HL-60 (cell line): ENCODE data around the gene ADIRF.

Experiments
- DNase-seq, 2 experiments: peaks; one replicate each; pipeline ENCODE4 v3.0.0-alpha.2; 2010 to 2020; ENCODE audit warnings: low read depth in 1 of 2, low spot score in 1 of 2
- H3K27ac ChIP-seq: fragments of 250-450 bp; sonication (Bioruptor Pico); replicated peaks from 2 replicates; pipeline ENCODE4 v1.5.1; 2020; ENCODE audit warnings: mild to moderate bottlenecking, moderate library complexity
- H3K27me3 ChIP-seq: fragments of 250-450 bp; sonication (Bioruptor Pico); 2 replicates; pipeline ENCODE4 v1.5.1; 2021; ENCODE audit warnings: mild to moderate bottlenecking, moderate library complexity; ENCODE audit not compliant: insufficient read depth, poor library complexity, severe bottlenecking
- H3K4me3 ChIP-seq: replicated peaks from 2 replicates; pipeline ENCODE4 v1.5.1; 2011; ENCODE audit warnings: mild to moderate bottlenecking, control low read depth, low read length; ENCODE audit not compliant: insufficient read depth
- GABPA ChIP-seq: IDR thresholded peaks from 2 replicates; pipeline ENCODE4 v1.6.1; 2012; ENCODE audit warnings: low read depth
- POLR2AphosphoS5 ChIP-seq: IDR thresholded peaks from 2 replicates; pipeline ENCODE4 v1.6.1; 2012; ENCODE audit warnings: low read depth
- SPI1 ChIP-seq: IDR thresholded peaks from 2 replicates; pipeline ENCODE4 v1.6.1; 2012; ENCODE audit warnings: low read depth, mild to moderate bottlenecking, borderline replicate concordance
- TF ChIP-seq, protein P1 (sequence below): IDR thresholded peaks from one replicate; pipeline ENCODE4 v1.5.1; 2011; ENCODE audit warnings: low read length, control low read depth, inconsistent platforms; ENCODE audit not compliant: insufficient read depth
- TF ChIP-seq, protein P2 (sequence below): IDR thresholded peaks from 2 replicates; pipeline ENCODE4 v1.6.1; 2012; ENCODE audit warnings: low read depth; ENCODE audit not compliant: insufficient replicate concordance

The ADIRF gene

DNA sequence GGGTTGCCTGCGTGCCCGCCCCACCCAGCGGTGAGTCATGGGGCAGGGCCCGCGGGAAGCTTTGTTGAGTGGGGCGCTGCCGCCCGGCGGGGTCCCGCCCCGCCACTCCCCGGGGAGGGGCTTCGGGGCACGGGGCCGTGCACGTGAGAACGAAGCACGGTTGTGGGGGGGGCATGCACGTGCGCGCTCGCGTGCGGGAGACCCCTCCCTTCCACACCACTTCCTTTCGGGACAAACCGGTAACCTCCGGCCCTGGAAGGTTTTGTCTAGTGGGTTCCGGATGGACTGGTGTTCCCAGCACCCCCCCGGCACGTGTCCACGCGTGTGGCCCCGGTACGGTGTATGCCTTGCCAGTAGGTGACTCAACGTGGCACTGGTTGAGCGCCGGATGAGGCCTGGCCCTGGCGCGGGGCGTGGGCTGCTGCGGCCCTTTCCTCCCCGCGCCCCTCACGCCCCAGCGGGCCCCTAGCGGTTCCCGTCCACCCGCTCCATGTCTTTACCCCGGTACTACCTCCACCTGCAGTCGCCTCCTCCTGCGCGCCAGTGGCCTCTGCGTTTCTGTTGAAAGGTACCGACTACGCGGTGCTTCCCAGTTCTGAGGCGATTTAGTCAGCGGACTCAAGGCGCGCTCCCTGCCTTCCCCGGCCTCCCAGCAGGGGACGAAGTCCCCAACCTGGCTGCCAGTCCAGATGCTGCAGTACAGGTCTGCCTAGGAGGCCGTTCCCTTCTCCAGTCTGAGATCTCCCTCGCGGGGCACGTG is 3.1 kb downstream of the ADIRF start:
- Histone ChIP-seq H3K4me3 (peak overlapping the region; percentile 51), H3K27ac (no peak overlapping the region), H3K27me3 (peaks cover 34% of the 10 kb centered on the region)
- TF ChIP-seq POLR2AphosphoS5 (no peak), SPI1 (no peak), GABPA (no peak)
- TF ChIP-seq, protein P1, sequence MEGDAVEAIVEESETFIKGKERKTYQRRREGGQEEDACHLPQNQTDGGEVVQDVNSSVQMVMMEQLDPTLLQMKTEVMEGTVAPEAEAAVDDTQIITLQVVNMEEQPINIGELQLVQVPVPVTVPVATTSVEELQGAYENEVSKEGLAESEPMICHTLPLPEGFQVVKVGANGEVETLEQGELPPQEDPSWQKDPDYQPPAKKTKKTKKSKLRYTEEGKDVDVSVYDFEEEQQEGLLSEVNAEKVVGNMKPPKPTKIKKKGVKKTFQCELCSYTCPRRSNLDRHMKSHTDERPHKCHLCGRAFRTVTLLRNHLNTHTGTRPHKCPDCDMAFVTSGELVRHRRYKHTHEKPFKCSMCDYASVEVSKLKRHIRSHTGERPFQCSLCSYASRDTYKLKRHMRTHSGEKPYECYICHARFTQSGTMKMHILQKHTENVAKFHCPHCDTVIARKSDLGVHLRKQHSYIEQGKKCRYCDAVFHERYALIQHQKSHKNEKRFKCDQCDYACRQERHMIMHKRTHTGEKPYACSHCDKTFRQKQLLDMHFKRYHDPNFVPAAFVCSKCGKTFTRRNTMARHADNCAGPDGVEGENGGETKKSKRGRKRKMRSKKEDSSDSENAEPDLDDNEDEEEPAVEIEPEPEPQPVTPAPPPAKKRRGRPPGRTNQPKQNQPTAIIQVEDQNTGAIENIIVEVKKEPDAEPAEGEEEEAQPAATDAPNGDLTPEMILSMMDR: no peak
- TF ChIP-seq, protein P2, sequence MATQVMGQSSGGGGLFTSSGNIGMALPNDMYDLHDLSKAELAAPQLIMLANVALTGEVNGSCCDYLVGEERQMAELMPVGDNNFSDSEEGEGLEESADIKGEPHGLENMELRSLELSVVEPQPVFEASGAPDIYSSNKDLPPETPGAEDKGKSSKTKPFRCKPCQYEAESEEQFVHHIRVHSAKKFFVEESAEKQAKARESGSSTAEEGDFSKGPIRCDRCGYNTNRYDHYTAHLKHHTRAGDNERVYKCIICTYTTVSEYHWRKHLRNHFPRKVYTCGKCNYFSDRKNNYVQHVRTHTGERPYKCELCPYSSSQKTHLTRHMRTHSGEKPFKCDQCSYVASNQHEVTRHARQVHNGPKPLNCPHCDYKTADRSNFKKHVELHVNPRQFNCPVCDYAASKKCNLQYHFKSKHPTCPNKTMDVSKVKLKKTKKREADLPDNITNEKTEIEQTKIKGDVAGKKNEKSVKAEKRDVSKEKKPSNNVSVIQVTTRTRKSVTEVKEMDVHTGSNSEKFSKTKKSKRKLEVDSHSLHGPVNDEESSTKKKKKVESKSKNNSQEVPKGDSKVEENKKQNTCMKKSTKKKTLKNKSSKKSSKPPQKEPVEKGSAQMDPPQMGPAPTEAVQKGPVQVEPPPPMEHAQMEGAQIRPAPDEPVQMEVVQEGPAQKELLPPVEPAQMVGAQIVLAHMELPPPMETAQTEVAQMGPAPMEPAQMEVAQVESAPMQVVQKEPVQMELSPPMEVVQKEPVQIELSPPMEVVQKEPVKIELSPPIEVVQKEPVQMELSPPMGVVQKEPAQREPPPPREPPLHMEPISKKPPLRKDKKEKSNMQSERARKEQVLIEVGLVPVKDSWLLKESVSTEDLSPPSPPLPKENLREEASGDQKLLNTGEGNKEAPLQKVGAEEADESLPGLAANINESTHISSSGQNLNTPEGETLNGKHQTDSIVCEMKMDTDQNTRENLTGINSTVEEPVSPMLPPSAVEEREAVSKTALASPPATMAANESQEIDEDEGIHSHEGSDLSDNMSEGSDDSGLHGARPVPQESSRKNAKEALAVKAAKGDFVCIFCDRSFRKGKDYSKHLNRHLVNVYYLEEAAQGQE: no peak
- DNase-seq: peak; percentile 48 to 77

DNA sequence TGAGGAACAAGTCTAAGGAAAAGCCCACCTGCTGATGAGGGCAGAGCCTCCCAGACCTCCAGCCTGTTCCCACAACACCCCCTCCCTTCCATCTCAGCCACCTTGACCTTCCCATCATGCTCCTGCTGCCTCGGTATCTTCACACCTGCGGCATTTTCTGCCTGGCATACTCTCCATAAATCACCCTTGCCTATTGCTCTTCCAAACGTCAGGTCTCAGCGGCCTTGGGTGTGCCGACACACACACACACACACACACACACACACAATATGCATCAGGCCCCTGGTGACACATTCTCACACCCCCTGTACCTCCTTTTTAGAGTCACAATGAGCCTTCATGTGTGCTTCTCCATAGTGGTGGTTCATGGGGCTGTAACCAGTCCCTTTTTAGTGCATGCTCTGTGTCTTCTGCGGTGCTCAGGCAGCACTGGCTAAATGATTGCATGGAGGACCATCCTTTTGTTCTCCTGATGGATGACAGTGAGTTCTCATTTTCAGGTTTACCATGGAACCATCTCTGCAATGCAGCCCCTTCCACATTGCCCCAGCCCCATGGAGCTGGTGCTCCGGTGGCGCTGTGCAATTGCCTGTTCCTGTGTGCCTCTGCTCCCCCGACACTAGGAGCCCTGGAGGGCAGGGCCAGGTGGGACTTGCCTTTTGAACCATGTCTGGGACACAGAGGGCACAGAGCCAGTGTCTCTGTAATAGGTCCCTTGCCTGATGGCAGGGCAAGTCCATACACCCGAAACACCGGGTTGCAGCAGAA is 4.5 kb downstream of the ADIRF start:
- H3K4me3 ChIP-seq: no peak overlapping the region
- no peak overlapping the region for H3K27ac ChIP-seq
- peaks cover 33% of the 10 kb centered on the region for H3K27me3 ChIP-seq
- TF ChIP-seq, protein P2: no peak
- TF ChIP-seq GABPA (no peak), SPI1 (no peak), POLR2AphosphoS5 (no peak)
- TF ChIP-seq, protein P1: no peak
- DNase-seq: no peak

DNA sequence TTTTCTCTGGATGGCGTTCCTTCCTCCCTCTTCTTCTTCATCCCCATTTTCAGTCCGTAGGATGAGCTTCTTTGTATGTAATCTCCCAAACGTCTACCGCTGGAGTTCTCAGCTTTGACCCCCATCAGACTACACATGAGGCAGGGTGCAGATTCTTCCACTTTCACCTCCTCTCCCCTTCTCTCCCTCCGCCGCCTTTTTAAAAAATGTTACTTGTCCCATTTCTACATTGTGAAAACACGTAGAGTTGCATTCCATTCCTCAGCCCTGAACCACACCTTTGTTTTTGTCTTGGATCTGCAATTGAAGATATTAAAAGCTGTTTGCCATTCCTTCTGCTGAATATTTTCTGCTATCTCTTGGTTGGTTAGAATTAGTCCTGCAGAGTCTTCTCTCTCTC is 6.2 kb downstream of the ADIRF start:
- Histone ChIP-seq H3K27me3 (peaks cover 18% of the 10 kb centered on the region), H3K4me3 (no peak overlapping the region), H3K27ac (no peak overlapping the region)
- no peak for TF ChIP-seq POLR2AphosphoS5
- TF ChIP-seq GABPA: no peak
- no peak for TF ChIP-seq SPI1
- TF ChIP-seq, protein P2: no peak
- TF ChIP-seq, protein P1: no peak
- DNase-seq: no peak
